GM19351 (cell line): ENCODE results near the gene MBNL2.

Source experiments
- ATAC-seq: cut with Tn5 transposase; IDR thresholded peaks from one replicate; pipeline ENCODE4 v1.9.1; 2021; ENCODE audit warnings: mild to moderate bottlenecking, moderate library complexity; ENCODE audit not compliant: unreplicated experiment

The MBNL2 gene

GRCh38 chr13:97397267-97397666 is 175.1 kb downstream of the MBNL2 start:
- ATAC-seq, result no peak

GRCh38 chr13:97401421-97401820 is 179.3 kb downstream of the MBNL2 start:
- ATAC-seq, result no peak

GRCh38 chr13:97403893-97404750 is 182.0 kb downstream of the MBNL2 start:
- ATAC-seq, result no peak

GRCh38 chr13:97407540-97407939 is 185.4 kb downstream of the MBNL2 start:
- no peak for ATAC-seq

GRCh38 chr13:97408938-97409337 is 186.8 kb downstream of the MBNL2 start:
- no peak for ATAC-seq

- no peak for ATAC-seq
Observed at GRCh38 chr13:97411984-97412383, 189.9 kb downstream of the MBNL2 start.

GRCh38 chr13:97413694-97414093 is 191.6 kb downstream of the MBNL2 start:
- no peak for ATAC-seq

- no peak for ATAC-seq
Observed at GRCh38 chr13:97414392-97414791, 192.3 kb downstream of the MBNL2 start.

- ATAC-seq, result no peak
Observed at GRCh38 chr13:97417698-97418097, 195.6 kb downstream of the MBNL2 start.

GRCh38 chr13:97422118-97423054 is 200.3 kb downstream of the MBNL2 start:
- no peak for ATAC-seq

GRCh38 chr13:97423300-97424045 is 201.3 kb downstream of the MBNL2 start:
- no peak for ATAC-seq

- ATAC-seq, result no peak
Observed at GRCh38 chr13:97425590-97425989, 203.5 kb downstream of the MBNL2 start.

- ATAC-seq, result no peak
Observed at GRCh38 chr13:97426695-97427094, 204.6 kb downstream of the MBNL2 start.

GRCh38 chr13:97429681-97430081 is 207.5 kb downstream of the MBNL2 start:
- no peak for ATAC-seq

- ATAC-seq, result no peak
Observed at GRCh38 chr13:97430296-97430695, 208.2 kb downstream of the MBNL2 start.

GRCh38 chr13:97431171-97431764 is 209.1 kb downstream of the MBNL2 start:
- ATAC-seq, result no peak

- ATAC-seq, result no peak
Observed at GRCh38 chr13:97432232-97432916, 210.2 kb downstream of the MBNL2 start.

- ATAC-seq, result peak; percentile 70
Observed at GRCh38 chr13:97432917-97433726, 211.0 kb downstream of the MBNL2 start.

GRCh38 chr13:97433727-97434396 is 211.7 kb downstream of the MBNL2 start, which contains the start of gene RAP2A:
RAP2A (plus strand) TSS chr13:97434169; CDS start chr13:97434471, 302 bp downstream.
- peak; percentile 45 for ATAC-seq
